Breast epithelium (tissue), 3 donors: Measurements from ENCODE around the gene NRCAM.

Source experiments
- CTCF ChIP-seq, 3 donors: fragments of 450-650 bp; IDR thresholded peaks; one replicate each; pipeline ENCODE4 v1.5.1; 2016 to 2017; ENCODE audit warnings: antibody characterized with exemption in 3 of 3, mild to moderate bottlenecking in 3 of 3, moderate library complexity in 3 of 3
- POLR2AphosphoS5 ChIP-seq, 3 donors: sonication (generic); formaldehyde crosslinking; IDR thresholded peaks; one replicate each; pipeline ENCODE4 v1.6.1; 2017; ENCODE audit warnings: antibody characterized with exemption in 3 of 3

GRCh38 chr7:108196004-108196403, 260.2 kb downstream of the NRCAM start:
- TF ChIP-seq CTCF (IDR thresholded peaks at IDR 0.05) (no peak), POLR2AphosphoS5 (IDR thresholded peaks at IDR 0.05) (no peak)
